GM23338 (cell line): ENCODE results near the gene ORC3.

Experiments used
- CREB1 ChIP-seq: fragments of 250-450 bp; sonication (Bioruptor Pico); IDR thresholded peaks from 2 replicates; pipeline ENCODE4 v1.5.0; 2020; ENCODE audit warnings: low read depth, mild to moderate bottlenecking, moderate library complexity
- CTCF ChIP-seq, 2 experiments: fragments of 200-600 bp in 1 of 2; sonication (generic) in 1 of 2; conservative IDR thresholded peaks; 2 replicates each; pipeline versions ENCODE4 v1.5.1 to v1.6.1; 2016 to 2017; ENCODE audit warnings: antibody characterized with exemption in 2 of 2, low read depth in 2 of 2, mild to moderate bottlenecking in 2 of 2, moderate library complexity in 1 of 2
- EZH2 ChIP-seq: fragments of 200-600 bp; sonication (generic); IDR thresholded peaks from one replicate; pipeline ENCODE4 v1.8.0; 2017; ENCODE audit warnings: antibody characterized with exemption, mild to moderate bottlenecking, low read depth; ENCODE audit not compliant: unreplicated experiment
- JUNB ChIP-seq: IDR thresholded peaks from one replicate; pipeline ENCODE4 v1.6.1; 2016; ENCODE audit warnings: antibody characterized with exemption; ENCODE audit not compliant: unreplicated experiment
- POLR2AphosphoS5 ChIP-seq: IDR thresholded peaks from 2 replicates; pipeline ENCODE4 v1.6.1; 2016; ENCODE audit warnings: antibody characterized with exemption, low read depth
- REST ChIP-seq: IDR thresholded peaks from one replicate; pipeline ENCODE4 v1.6.1; 2018; ENCODE audit warnings: antibody characterized with exemption; ENCODE audit not compliant: unreplicated experiment
- ZNF462 ChIP-seq: fragments of 250-450 bp; sonication (Bioruptor Pico); IDR thresholded peaks from 2 replicates; pipeline ENCODE4 v1.5.0; 2020; ENCODE audit warnings: mild to moderate bottlenecking, moderate library complexity

- TF ChIP-seq CTCF (conservative IDR thresholded peaks at IDR 0.05; ENCODE audit: low read depth in 2 of 2) = no peak
- no peak for TF ChIP-seq POLR2AphosphoS5
- TF ChIP-seq ZNF462 (CRISPR knock-in tag) = no peak
- TF ChIP-seq JUNB = no peak
- TF ChIP-seq EZH2 = no peak
- TF ChIP-seq REST = no peak
- TF ChIP-seq CREB1 = no peak
Observed at GRCh38 chr6:87674290-87674689, 84.4 kb downstream of the ORC3 start.
